Parathyroid adenoma (tissue), 2 donors: ENCODE data around the gene TMEM233.

Source experiments
- H2AFZ ChIP-seq: fragments of 300-600 bp; sonication (generic); one replicate; pipeline ENCODE4 v1.7.0; 2017; ENCODE audit warnings: antibody characterized with exemption, mild to moderate bottlenecking
- H3K27ac ChIP-seq: fragments of 300-600 bp; sonication (generic); one replicate; pipeline ENCODE4 v1.7.0; 2017
- H3K27me3 ChIP-seq: fragments of 300-600 bp; sonication (generic); one replicate; pipeline ENCODE4 v1.7.0; 2017; ENCODE audit warnings: low read length; ENCODE audit not compliant: control insufficient read depth, insufficient read depth
- H3K36me3 ChIP-seq: fragments of 300-600 bp; sonication (generic); one replicate; pipeline ENCODE4 v1.7.0; 2017; ENCODE audit warnings: low read length; ENCODE audit not compliant: control insufficient read depth, insufficient read depth
- H3K4me1 ChIP-seq: fragments of 300-600 bp; sonication (generic); one replicate; pipeline ENCODE4 v1.7.0; 2017; ENCODE audit warnings: control low read depth
- H3K4me2 ChIP-seq: fragments of 300-600 bp; sonication (generic); one replicate; pipeline ENCODE4 v1.7.0; 2017; ENCODE audit warnings: low read length
- H3K4me3 ChIP-seq: fragments of 300-600 bp; sonication (generic); one replicate; pipeline ENCODE4 v1.7.0; 2017; ENCODE audit warnings: low read depth, low read length
- H3K79me2 ChIP-seq: fragments of 300-600 bp; sonication (generic); one replicate; pipeline ENCODE4 v1.7.0; 2017; ENCODE audit warnings: control low read depth
- H3K9ac ChIP-seq: fragments of 300-600 bp; sonication (generic); one replicate; pipeline ENCODE4 v1.7.0; 2017; ENCODE audit warnings: mild to moderate bottlenecking
- H3K9me3 ChIP-seq: fragments of 300-600 bp; sonication (generic); one replicate; pipeline ENCODE4 v1.7.0; 2017; ENCODE audit warnings: low read length; ENCODE audit not compliant: control insufficient read depth
- TF ChIP-seq, protein P1 (sequence below): fragments of 300-600 bp; sonication (generic); IDR thresholded peaks from one replicate; pipeline ENCODE4 v1.7.0; 2017; ENCODE audit warnings: antibody characterized with exemption, mild to moderate bottlenecking
- donor health status: primary hyperparathyroidism.

Gene TMEM233

GRCh38 chr12:119593578-119594398, at the start of gene TMEM233:
Gene TMEM233, plus strand, starts transcription at chr12:119593774. Its CDS starts 75 bp downstream, at chr12:119593849.
- Histone ChIP-seq H3K4me1 (peaks cover 23% of the 10 kb centered on the region), H2AFZ (peak within 1 kb of the TSS; percentile 88), H3K4me2 (peak within 1 kb of the TSS; percentile 84), H3K9me3 (no peaks in the 10 kb centered on the region), H3K9ac (peak within 1 kb of the TSS; percentile 78), H3K36me3 (no peaks in the 10 kb centered on the region), H3K27me3 (no peaks in the 10 kb centered on the region), H3K27ac (peak within 1 kb of the TSS; percentile 88), H3K79me2 (peaks cover 4% of the 10 kb centered on the region), H3K4me3 (peak within 1 kb of the TSS; percentile 48)
- TF ChIP-seq, protein P1, sequence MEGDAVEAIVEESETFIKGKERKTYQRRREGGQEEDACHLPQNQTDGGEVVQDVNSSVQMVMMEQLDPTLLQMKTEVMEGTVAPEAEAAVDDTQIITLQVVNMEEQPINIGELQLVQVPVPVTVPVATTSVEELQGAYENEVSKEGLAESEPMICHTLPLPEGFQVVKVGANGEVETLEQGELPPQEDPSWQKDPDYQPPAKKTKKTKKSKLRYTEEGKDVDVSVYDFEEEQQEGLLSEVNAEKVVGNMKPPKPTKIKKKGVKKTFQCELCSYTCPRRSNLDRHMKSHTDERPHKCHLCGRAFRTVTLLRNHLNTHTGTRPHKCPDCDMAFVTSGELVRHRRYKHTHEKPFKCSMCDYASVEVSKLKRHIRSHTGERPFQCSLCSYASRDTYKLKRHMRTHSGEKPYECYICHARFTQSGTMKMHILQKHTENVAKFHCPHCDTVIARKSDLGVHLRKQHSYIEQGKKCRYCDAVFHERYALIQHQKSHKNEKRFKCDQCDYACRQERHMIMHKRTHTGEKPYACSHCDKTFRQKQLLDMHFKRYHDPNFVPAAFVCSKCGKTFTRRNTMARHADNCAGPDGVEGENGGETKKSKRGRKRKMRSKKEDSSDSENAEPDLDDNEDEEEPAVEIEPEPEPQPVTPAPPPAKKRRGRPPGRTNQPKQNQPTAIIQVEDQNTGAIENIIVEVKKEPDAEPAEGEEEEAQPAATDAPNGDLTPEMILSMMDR: no peak

DNA sequence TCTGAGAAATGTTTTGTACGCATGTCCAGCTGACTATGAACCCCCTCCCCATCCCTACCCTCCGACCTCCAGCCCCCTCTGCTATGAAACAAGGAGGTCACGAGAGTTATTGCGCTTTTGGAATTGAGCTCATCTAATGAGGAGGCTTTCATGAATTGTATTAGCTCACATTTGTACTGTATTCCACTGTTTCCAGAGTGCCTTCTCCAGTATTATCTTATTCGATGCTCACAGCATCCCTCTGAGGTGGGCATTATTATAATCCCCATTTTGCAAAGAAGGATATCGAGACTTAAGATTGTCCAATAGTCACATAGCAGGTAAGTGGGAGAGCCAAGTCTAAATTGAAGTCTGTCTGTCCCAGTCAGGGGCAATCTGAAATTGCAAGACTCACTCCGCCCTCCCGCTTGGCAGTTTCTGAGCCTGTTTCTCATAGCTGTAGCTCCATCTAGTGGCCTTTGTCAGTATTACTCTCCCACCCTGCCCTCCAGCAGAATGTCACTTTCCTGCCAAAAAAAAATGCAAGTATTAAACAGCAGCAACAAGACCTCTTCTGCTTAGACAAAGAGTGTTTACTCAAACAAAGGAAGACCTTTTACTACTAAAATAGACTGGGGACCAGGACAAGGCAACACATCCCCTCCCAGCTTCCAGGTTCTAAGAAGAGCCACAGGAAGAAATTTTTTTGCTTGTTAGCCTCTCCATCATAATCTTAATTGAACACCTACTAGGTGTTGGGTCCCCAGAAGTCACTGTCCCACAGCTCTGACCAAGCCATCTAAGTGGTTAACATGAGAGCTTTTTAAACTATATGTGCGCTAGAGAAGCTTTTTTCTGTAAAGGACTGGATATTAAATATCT, 48.6 kb upstream of the TMEM233 start:
- no peak overlapping the region for H3K4me2 ChIP-seq
- no peak overlapping the region for H3K4me3 ChIP-seq
- no peak overlapping the region for H3K9ac ChIP-seq
- no peaks in the 10 kb centered on the region for H3K27me3 ChIP-seq
- H3K79me2 ChIP-seq: peaks cover 2% of the 10 kb centered on the region
- no peak overlapping the region for H2AFZ ChIP-seq
- H3K4me1 ChIP-seq: peaks cover 3% of the 10 kb centered on the region
- no peaks in the 10 kb centered on the region for H3K36me3 ChIP-seq
- TF ChIP-seq, protein P1: peak; percentile 94
- H3K27ac ChIP-seq: no peak overlapping the region
- H3K9me3 ChIP-seq: no peaks in the 10 kb centered on the region

DNA sequence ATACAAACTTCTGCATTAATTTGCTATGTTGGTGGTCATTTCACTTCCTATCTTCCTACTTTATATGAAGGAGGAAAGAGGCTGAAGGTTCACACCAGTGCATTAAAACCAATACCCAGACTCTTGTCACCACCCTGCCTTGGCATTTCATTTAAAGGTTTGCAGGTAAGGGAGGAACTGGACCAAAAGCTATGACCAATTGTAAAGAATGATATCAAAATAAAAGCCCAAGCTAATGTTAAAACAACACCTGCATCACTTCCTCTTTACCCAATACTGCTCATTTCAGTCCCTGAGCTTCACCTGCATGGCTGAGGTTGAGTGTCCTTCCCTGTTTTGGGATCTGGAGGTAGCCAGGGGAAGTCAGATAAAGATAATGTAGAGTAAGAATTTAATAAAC, 47.2 kb upstream of the TMEM233 start:
- Histone ChIP-seq H3K9ac (no peak overlapping the region), H2AFZ (no peak overlapping the region), H3K4me1 (peaks cover 3% of the 10 kb centered on the region), H3K4me2 (no peak overlapping the region), H3K4me3 (no peak overlapping the region), H3K9me3 (no peaks in the 10 kb centered on the region), H3K36me3 (no peaks in the 10 kb centered on the region), H3K27ac (no peak overlapping the region), H3K27me3 (no peaks in the 10 kb centered on the region), H3K79me2 (peaks cover 2% of the 10 kb centered on the region)
- TF ChIP-seq, protein P1: no peak

- no peak overlapping the region for H3K27ac ChIP-seq
Observed at GRCh38 chr12:119547001-119547400, 46.6 kb upstream of the TMEM233 start.

More at GRCh38 chr12:119547001-119547400, 46.6 kb upstream of the TMEM233 start:
- no peaks in the 10 kb centered on the region for H3K9me3 ChIP-seq
- peaks cover 2% of the 10 kb centered on the region for H3K79me2 ChIP-seq
- H3K4me1 ChIP-seq: peaks cover 3% of the 10 kb centered on the region
- TF ChIP-seq, protein P1: no peak
- H3K36me3 ChIP-seq: no peaks in the 10 kb centered on the region
- no peak overlapping the region for H3K4me3 ChIP-seq
- H2AFZ ChIP-seq: no peak overlapping the region
- H3K9ac ChIP-seq: no peak overlapping the region
- H3K4me2 ChIP-seq: no peak overlapping the region
- no peaks in the 10 kb centered on the region for H3K27me3 ChIP-seq
